Muscle of back (tissue), 11 donors: Measurements from ENCODE around the gene IL1RAPL2. TPM values are rescaled to one million over a fixed set of nuclear protein-coding genes. Genes with fewer than 3 reads are reported as not detected.
"Not testable (repeated sequence)": the region's sequence is repeated elsewhere in the genome, so short reads cannot be mapped to it uniquely, and the experiment has no call there.

Experiments
- DNase-seq, 3 donors: peaks; one replicate each; pipeline versions ENCODE4 v3.0.0 to v3.0.0-alpha.2; 2013
- polyA plus RNA-seq, 10 donors: library from polyadenylated mRNA; unstranded; fragments of 120-200 nt; gene quantifications; one replicate each; pipeline ENCODE4 v1.2.1, GENCODE V29; 2013; ENCODE audit not compliant: insufficient read length in 10 of 10

Gene IL1RAPL2
- polyA plus RNA-seq, 10 donors = 1.6 to 3.2 (median 2.5) TPM

DNA sequence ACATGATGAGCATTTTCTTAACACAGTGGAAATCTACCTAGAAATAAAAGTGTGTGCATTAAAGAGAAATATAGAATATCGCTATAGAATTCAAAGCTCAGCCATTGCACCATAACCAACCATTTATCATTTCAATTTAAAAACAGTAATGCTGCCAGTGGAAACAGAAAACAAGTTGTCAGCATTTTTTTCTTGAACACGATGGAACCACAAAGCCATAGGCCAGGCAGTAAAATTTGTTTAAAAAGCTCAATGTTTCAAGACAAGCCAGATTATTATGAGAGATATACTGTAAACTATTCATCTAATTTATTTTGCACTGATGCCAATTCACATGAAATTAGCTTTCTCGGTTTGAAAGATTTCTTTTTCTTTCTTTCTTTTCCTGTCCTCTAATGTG lies 1209.7 kb downstream of the IL1RAPL2 start:
- no peak for DNase-seq

- peak; percentile 70 to 92 (median 83) for DNase-seq
Measured at GRCh38 chrX:105781804-105782203, 1215.8 kb downstream of the IL1RAPL2 start.

GRCh38 chrX:105796877-105797276 lies 1230.9 kb downstream of the IL1RAPL2 start:
- not testable (repeated sequence) for DNase-seq

GRCh38 chrX:105803891-105804290 lies 1237.9 kb downstream of the IL1RAPL2 start:
- DNase-seq = no peak

DNA sequence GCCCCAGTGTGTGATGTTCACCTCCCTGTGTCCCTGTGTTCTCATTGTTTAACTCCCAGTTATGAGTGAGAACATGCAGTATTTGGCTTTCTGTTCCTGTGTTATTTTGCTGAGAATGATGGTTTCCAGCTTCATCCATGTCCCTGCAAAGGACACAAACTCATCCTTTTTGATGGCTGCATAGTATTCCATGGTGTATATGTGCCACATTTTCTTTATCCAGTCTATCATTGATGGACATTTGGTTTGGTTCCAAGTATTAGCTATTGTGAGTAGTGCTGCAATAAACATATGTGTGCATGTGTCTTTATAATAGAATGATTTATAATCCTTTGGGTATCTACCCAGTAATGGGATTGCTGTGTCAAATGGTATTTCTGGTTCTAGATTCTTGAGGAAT lies 1239.7 kb downstream of the IL1RAPL2 start:
- not testable (repeated sequence) for DNase-seq

GRCh38 chrX:105816517-105816916 lies 1250.5 kb downstream of the IL1RAPL2 start:
- no peak for DNase-seq
